ENCODE results near the gene TMPRSS4. TPM values are rescaled to one million over a fixed set of nuclear protein-coding genes. Genes with fewer than 3 reads are reported as not detected.

TMPRSS4 gene
- total and polyA plus RNA-seq, 4 donors = 4.8 to 10.1 (median 8.7) TPM

GRCh38 chr11:118126082-118126838 is 49.4 kb downstream of the TMPRSS4 start:
- DNase-seq (no peak), ATAC-seq (ENCODE audit: insufficient read depth, low FRiP score) (no peak)
- H3K9me3 ChIP-seq (ENCODE audit: control insufficient read depth in 4 of 4, insufficient read depth in 3 of 4, low read length in 3 of 4) = no peaks in the 10 kb centered on the region
- no peak overlapping the region for H3K9ac ChIP-seq (ENCODE audit: insufficient read depth in 1 of 2, low read length in 2 of 2)
- TF ChIP-seq CTCF (IDR thresholded peaks at IDR 0.05; ENCODE audit: control extremely low read depth, extremely low read depth) = no peak
- WGBS, 2 donors = 85 to 87% methylated on average over 7 of the region's 7 CpGs
- no peak overlapping the region for H3K27ac ChIP-seq (ENCODE audit: low read depth in 1 of 2, low read length in 1 of 2)
- no peaks in the 10 kb centered on the region for H3K36me3 ChIP-seq (ENCODE audit: control insufficient read depth in 4 of 4, insufficient read depth in 4 of 4, low read length in 4 of 4)
- no peak overlapping the region for H3K4me3 ChIP-seq
- H3K4me1 ChIP-seq (ENCODE audit: control insufficient read depth in 5 of 5, insufficient read depth in 5 of 5, low read length in 5 of 5) = no peaks in the 10 kb centered on the region
- H3K27me3 ChIP-seq (ENCODE audit: control insufficient read depth in 3 of 3, insufficient read depth in 3 of 3, low read length in 2 of 3) = no peaks in the 10 kb centered on the region

GRCh38 chr11:118128310-118128709 is 51.4 kb downstream of the TMPRSS4 start:
- WGBS, 2 donors = 71 to 72% methylated on average over 4 of the region's 4 CpGs
- TF ChIP-seq CTCF (IDR thresholded peaks at IDR 0.05; ENCODE audit: control extremely low read depth, extremely low read depth) = no peak

GRCh38 chr11:118128721-118129470 is 52.0 kb downstream of the TMPRSS4 start:
- H3K27ac ChIP-seq (ENCODE audit: low read depth in 1 of 2, low read length in 1 of 2) = no peak overlapping the region
- ATAC-seq (ENCODE audit: insufficient read depth, low FRiP score) (no peak), DNase-seq (no peak)
- peaks cover 0 to 2% (median 0%) of the 10 kb centered on the region in 4 donors for H3K9me3 ChIP-seq (ENCODE audit: control insufficient read depth in 4 of 4, insufficient read depth in 3 of 4, low read length in 3 of 4)
- H3K4me3 ChIP-seq = no peak overlapping the region
- H3K36me3 ChIP-seq (ENCODE audit: control insufficient read depth in 4 of 4, insufficient read depth in 4 of 4, low read length in 4 of 4) = no peaks in the 10 kb centered on the region
- no peaks in the 10 kb centered on the region for H3K27me3 ChIP-seq (ENCODE audit: control insufficient read depth in 3 of 3, insufficient read depth in 3 of 3, low read length in 2 of 3)
- no peaks in the 10 kb centered on the region for H3K4me1 ChIP-seq (ENCODE audit: control insufficient read depth in 5 of 5, insufficient read depth in 5 of 5, low read length in 5 of 5)
- WGBS, 2 donors = 65 to 69% methylated on average over 11 of the region's 11 CpGs
- no peak for TF ChIP-seq CTCF (IDR thresholded peaks at IDR 0.05; ENCODE audit: control extremely low read depth, extremely low read depth)
- H3K9ac ChIP-seq (ENCODE audit: insufficient read depth in 1 of 2, low read length in 2 of 2) = no peak overlapping the region

More at GRCh38 chr11:118128310-118128709, 51.4 kb downstream of the TMPRSS4 start:
- DNase-seq = no peak
- Histone ChIP-seq H3K4me1 (ENCODE audit: control insufficient read depth in 5 of 5, insufficient read depth in 5 of 5, low read length in 5 of 5) (no peaks in the 10 kb centered on the region), H3K9me3 (ENCODE audit: control insufficient read depth in 4 of 4, insufficient read depth in 3 of 4, low read length in 3 of 4) (no peaks in the 10 kb centered on the region), H3K36me3 (ENCODE audit: control insufficient read depth in 4 of 4, insufficient read depth in 4 of 4, low read length in 4 of 4) (no peaks in the 10 kb centered on the region), H3K27me3 (ENCODE audit: control insufficient read depth in 3 of 3, insufficient read depth in 3 of 3, low read length in 2 of 3) (no peaks in the 10 kb centered on the region), H3K27ac (ENCODE audit: low read depth in 1 of 2, low read length in 1 of 2) (no peak overlapping the region), H3K4me3 (no peak overlapping the region), H3K9ac (ENCODE audit: insufficient read depth in 1 of 2, low read length in 2 of 2) (no peak overlapping the region)
- ATAC-seq (ENCODE audit: insufficient read depth, low FRiP score) = no peak
